ENCODE data around the gene SMOC1. TPM values are rescaled to one million over a fixed set of nuclear protein-coding genes. Genes with fewer than 3 reads are reported as not detected.

The SMOC1 gene
- total RNA-seq, 1 donor from 2014 or later = 89.3 TPM

- no peaks in the 10 kb centered on the region for H3K36me3 Mint-ChIP-seq
- Histone ChIP-seq H3K4me2 (no peak overlapping the region), H3K36me3 (no peaks in the 10 kb centered on the region), H3K4me3 (no peak overlapping the region), H4K20me1 (ENCODE audit: low read depth) (no peaks in the 10 kb centered on the region), H3K27ac (no peak overlapping the region), H3K9me3 (ENCODE audit: low read depth) (no peaks in the 10 kb centered on the region), H3F3A (ENCODE audit: low read depth) (no peaks in the 10 kb centered on the region), H3K9ac (no peak overlapping the region), H2AFZ (replicated peaks) (no peak overlapping the region), H3K4me1 (no peaks in the 10 kb centered on the region), H3K27me3 (no peaks in the 10 kb centered on the region), H3K79me2 (ENCODE audit: low read depth) (no peaks in the 10 kb centered on the region)
- no peak for TF ChIP-seq CTCF (IDR thresholded peaks at IDR 0.05)
- no peak for TF ChIP-seq EZH2phosphoT487 (IDR thresholded peaks at IDR 0.05)
- TF ChIP-seq EZH2 (IDR thresholded peaks at IDR 0.05) = no peak
- no peaks in the 10 kb centered on the region for H3K9me3 Mint-ChIP-seq
- peaks cover 2% of the 10 kb centered on the region for H3K27me3 Mint-ChIP-seq (ENCODE audit: insufficient read depth, low read depth)
- H3K27ac Mint-ChIP-seq = no peak overlapping the region
- H3K4me3 Mint-ChIP-seq = no peak overlapping the region
- no peaks in the 10 kb centered on the region for H3K4me1 Mint-ChIP-seq
- DNase-seq (ENCODE audit: low spot score) = no peak
Measured at GRCh38 chr14:70043001-70043400, 163.8 kb downstream of the SMOC1 start.

- H3K79me2 ChIP-seq (ENCODE audit: low read depth) = no peaks in the 10 kb centered on the region
- H2AFZ ChIP-seq (replicated peaks) = no peak overlapping the region
Measured at GRCh38 chr14:70045310-70045709, 166.1 kb downstream of the SMOC1 start.

DNA sequence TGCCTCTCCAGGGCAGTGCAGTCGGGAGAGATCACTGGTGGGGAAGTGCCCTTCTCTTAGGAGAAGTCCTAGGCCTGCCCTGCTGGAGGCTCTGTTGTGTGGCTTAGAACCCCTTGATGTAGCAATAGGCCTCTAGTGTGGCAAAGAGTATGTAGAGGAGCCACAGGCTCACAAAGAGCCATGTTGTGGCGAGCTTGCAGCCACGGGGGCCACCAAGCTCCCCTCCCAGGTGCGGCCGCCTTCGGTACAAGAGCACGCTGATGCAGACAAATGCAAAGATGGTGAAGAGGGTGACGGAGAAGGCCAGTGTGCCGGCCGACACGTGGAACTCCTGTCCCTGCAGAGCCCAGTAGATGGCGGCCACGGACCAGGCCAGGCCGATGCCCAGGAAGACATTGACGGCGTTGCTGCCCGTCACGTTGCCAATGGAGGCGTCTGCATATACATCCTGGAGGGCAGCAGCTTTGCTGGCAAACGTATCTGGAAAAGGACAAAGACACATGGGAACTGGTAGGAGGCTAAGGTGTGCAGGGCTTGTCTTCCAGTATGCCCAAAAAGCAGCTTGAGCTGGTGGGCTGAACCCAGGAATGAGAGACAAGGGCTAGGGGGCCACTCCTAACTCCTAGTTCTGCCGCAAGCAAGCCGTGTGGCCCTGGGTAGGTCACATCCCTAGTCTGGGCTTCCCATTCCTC, 166.8 kb downstream of the SMOC1 start:
- peak; percentile 81 for TF ChIP-seq CTCF (IDR thresholded peaks at IDR 0.05)
- TF ChIP-seq EZH2 (IDR thresholded peaks at IDR 0.05) = no peak
- no peak for TF ChIP-seq EZH2phosphoT487 (IDR thresholded peaks at IDR 0.05)
- Mint-ChIP-seq H3K4me1 (peaks cover 13% of the 10 kb centered on the region), H3K27ac (no peak overlapping the region), H3K4me3 (no peak overlapping the region), H3K9me3 (no peaks in the 10 kb centered on the region), H3K36me3 (no peaks in the 10 kb centered on the region), H3K27me3 (ENCODE audit: insufficient read depth, low read depth) (peaks cover 2% of the 10 kb centered on the region)
- Histone ChIP-seq H3K4me2 (no peak overlapping the region), H4K20me1 (ENCODE audit: low read depth) (no peaks in the 10 kb centered on the region), H3K4me1 (peaks cover 15% of the 10 kb centered on the region), H3K79me2 (ENCODE audit: low read depth) (no peaks in the 10 kb centered on the region), H3K27ac (no peak overlapping the region), H3K36me3 (no peaks in the 10 kb centered on the region), H2AFZ (replicated peaks) (peak overlapping the region; percentile 80), H3K4me3 (no peak overlapping the region), H3K9me3 (ENCODE audit: low read depth) (no peaks in the 10 kb centered on the region), H3K27me3 (no peaks in the 10 kb centered on the region), H3F3A (ENCODE audit: low read depth) (no peaks in the 10 kb centered on the region), H3K9ac (no peak overlapping the region)
- peak; percentile 84 for DNase-seq (ENCODE audit: low spot score)

More at GRCh38 chr14:70045310-70045709, 166.1 kb downstream of the SMOC1 start:
- Histone ChIP-seq H3K9ac (no peak overlapping the region), H3K4me1 (peaks cover 10% of the 10 kb centered on the region), H3K9me3 (ENCODE audit: low read depth) (no peaks in the 10 kb centered on the region), H3K4me3 (no peak overlapping the region), H3K36me3 (no peaks in the 10 kb centered on the region), H3F3A (ENCODE audit: low read depth) (no peaks in the 10 kb centered on the region), H3K27me3 (no peaks in the 10 kb centered on the region), H4K20me1 (ENCODE audit: low read depth) (no peaks in the 10 kb centered on the region), H3K4me2 (no peak overlapping the region), H3K27ac (no peak overlapping the region)
- Mint-ChIP-seq H3K9me3 (no peaks in the 10 kb centered on the region), H3K27ac (no peak overlapping the region), H3K4me1 (peaks cover 11% of the 10 kb centered on the region), H3K36me3 (no peaks in the 10 kb centered on the region), H3K27me3 (ENCODE audit: insufficient read depth, low read depth) (peaks cover 2% of the 10 kb centered on the region), H3K4me3 (no peak overlapping the region)
- no peak for DNase-seq (ENCODE audit: low spot score)
- no peak for TF ChIP-seq EZH2phosphoT487 (IDR thresholded peaks at IDR 0.05)
- TF ChIP-seq EZH2 (IDR thresholded peaks at IDR 0.05) = no peak

- H2AFZ ChIP-seq (replicated peaks) = no peak overlapping the region
- H3K36me3 ChIP-seq = no peaks in the 10 kb centered on the region
- H4K20me1 ChIP-seq (ENCODE audit: low read depth) = no peaks in the 10 kb centered on the region
- peaks cover 25% of the 10 kb centered on the region for H3K4me1 ChIP-seq
- no peak overlapping the region for H3K4me3 Mint-ChIP-seq
- peaks cover 10% of the 10 kb centered on the region for H3F3A ChIP-seq (ENCODE audit: low read depth)
- TF ChIP-seq CTCF (IDR thresholded peaks at IDR 0.05) (no peak), EZH2phosphoT487 (IDR thresholded peaks at IDR 0.05) (no peak), EZH2 (IDR thresholded peaks at IDR 0.05) (no peak)
- H3K79me2 ChIP-seq (ENCODE audit: low read depth) = no peaks in the 10 kb centered on the region
- H3K4me3 ChIP-seq = no peak overlapping the region
- H3K27ac Mint-ChIP-seq = no peak overlapping the region
- no peaks in the 10 kb centered on the region for H3K9me3 ChIP-seq (ENCODE audit: low read depth)
- H3K4me2 ChIP-seq = no peak overlapping the region
- no peaks in the 10 kb centered on the region for H3K27me3 ChIP-seq
- peaks cover 5% of the 10 kb centered on the region for H3K27me3 Mint-ChIP-seq (ENCODE audit: insufficient read depth, low read depth)
- H3K36me3 Mint-ChIP-seq = no peaks in the 10 kb centered on the region
- no peak overlapping the region for H3K27ac ChIP-seq
- H3K9me3 Mint-ChIP-seq = no peaks in the 10 kb centered on the region
- H3K9ac ChIP-seq = no peak overlapping the region
- H3K4me1 Mint-ChIP-seq = peaks cover 13% of the 10 kb centered on the region
- DNase-seq (ENCODE audit: low spot score) = no peak
Measured at GRCh38 chr14:70047598-70048312, 168.5 kb downstream of the SMOC1 start.
